ENCODE measurements around the gene GPR108. TPM values are rescaled to one million over a fixed set of nuclear protein-coding genes. Genes with fewer than 3 reads are reported as not detected.

GPR108 gene
- total and polyA plus RNA-seq, 2 of the 8 experiments (the other 6 are each of a cell fraction or from before 2014, with no cell fraction given) = 34.9 to 46.0 TPM

GRCh38 chr19:6765738-6766356, 28.5 kb upstream of the GPR108 start:
- H3K79me2 ChIP-seq (ENCODE audit: control insufficient read depth in 1 of 2, insufficient read depth in 2 of 2, low read length in 2 of 2) = peaks cover 0 to 7% of the 10 kb centered on the region in 2 experiments; a peak in 2 of 4 replicates
- peak overlapping the region; percentile 81 for H2BK120ac ChIP-seq (replicated peaks; ENCODE audit: low read depth, low read length)
- ChIA-PET POLR2A (ENCODE audit: partially characterized antibody) (interaction anchor here (1.2 to 5.7 kb wide), 6 partner anchors 9 to 47 kb away, joined by 3 to 53 read pairs (median 8); partner anchors contain the start of genes GPR108 and TRIP10), CTCF (ENCODE audit: partially characterized antibody) (interaction anchor here (1.1 to 1.6 kb wide), 4 partner anchors 27 to 98 kb away, joined by 3 to 4 read pairs (median 4); no protein-coding TSS in a partner anchor)
- peak overlapping the region; percentile 76 for H4K91ac ChIP-seq (replicated peaks; ENCODE audit: insufficient read length, low read length)
- peak overlapping the region; percentile 96 for H2BK5ac ChIP-seq (ENCODE audit: low read depth, low read length)
- peak overlapping the region in 3 of 4 experiments; percentile 59 to 72 (median 60); a peak in 6 of 7 replicates for H3K9ac ChIP-seq (replicated peaks in 1 of 4; ENCODE audit: extremely low read depth in 1 of 4, low read depth in 3 of 4, low read length in 3 of 4)
- peak overlapping the region; percentile 87; the same call in 1 of the 2 replicates for H2AK5ac ChIP-seq (ENCODE audit: low read depth, low read length)
- peak overlapping the region; percentile 57 for H3K27ac ChIP-seq (ENCODE audit: low read depth, low read length)
- peak overlapping the region; percentile 75 for H3K4ac ChIP-seq (replicated peaks; ENCODE audit: insufficient read length, low read depth, low read length)
- H4K8ac ChIP-seq (ENCODE audit: extremely low read depth, insufficient read depth, low read length) = no peak overlapping the region; the same call in 1 of the 2 replicates
- 13% methylated on average over 7 of the region's 8 CpGs; no CpG with 5 or more reads in 1 of the 2 experiments for WGBS, 2 experiments (ENCODE audit: extremely low coverage in 1 of 2, insufficient coverage in 1 of 2, insufficient read length in 1 of 2, insufficient replicate concordance in 2 of 2, low coverage in 1 of 2, low lambda C conversion rate in 2 of 2, missing lambda C conversion rate in 1 of 2)
- H2BK12ac ChIP-seq (ENCODE audit: low read depth, low read length) = peak overlapping the region; percentile 100; the same call in 1 of the 2 replicates
- H3K23me2 ChIP-seq (ENCODE audit: low read depth, low read length) = peaks cover 15% of the 10 kb centered on the region
- H2BK20ac ChIP-seq (ENCODE audit: low read length) = no peak overlapping the region
- no peak overlapping the region for H3K14ac ChIP-seq (ENCODE audit: insufficient read length)
- peak overlapping the region; percentile 50; the same call in 1 of the 2 replicates for H2BK15ac ChIP-seq (ENCODE audit: low read length)
- no peak overlapping the region for H2AFZ ChIP-seq (ENCODE audit: low read length)
- H3K27me3 ChIP-seq (replicated peaks in 1 of 4; ENCODE audit: control insufficient read depth in 3 of 4, extremely low read depth in 1 of 4, insufficient read depth in 3 of 4, low read length in 3 of 4) = no peaks in the 10 kb centered on the region
- H3K23ac ChIP-seq (ENCODE audit: insufficient read length) = no peak overlapping the region
- no peak overlapping the region for H4K5ac ChIP-seq (ENCODE audit: insufficient read length, low read depth, low read length)
- no peak overlapping the region for H3K56ac ChIP-seq (replicated peaks; ENCODE audit: insufficient read length, low read depth, low read length)
- H3K18ac ChIP-seq (ENCODE audit: extremely low read depth, low read length) = peak overlapping the region; percentile 92
- peaks cover 0 to 5% (median 2%) of the 10 kb centered on the region in 4 experiments; a peak in 2 of 8 replicates for H3K36me3 ChIP-seq (ENCODE audit: control insufficient read depth in 2 of 4, insufficient read depth in 4 of 4, low read length in 3 of 4)
- peaks cover 0 to 7% of the 10 kb centered on the region in 2 experiments; a peak in 2 of 4 replicates for H3K9me3 ChIP-seq (ENCODE audit: insufficient read depth in 2 of 2, low read depth in 1 of 2, low read length in 1 of 2)
- DNase-seq (ENCODE audit: low read depth in 1 of 2, low spot score in 2 of 2) = peak; percentile 80 to 88
- H3K4me1 ChIP-seq (replicated peaks in 1 of 4; ENCODE audit: control insufficient read depth in 3 of 4, insufficient read depth in 4 of 4, low read length in 3 of 4) = peaks cover 0 to 6% (median 5%) of the 10 kb centered on the region in 4 experiments; a peak in 5 of 7 replicates
- no peaks in the 10 kb centered on the region for H4K20me1 ChIP-seq (replicated peaks in 1 of 2; ENCODE audit: control insufficient read depth in 1 of 2, insufficient read depth in 2 of 2, low read length in 2 of 2)
- H3K4me3 ChIP-seq (ENCODE audit: extremely low read depth in 1 of 4, insufficient read depth in 2 of 4, low read depth in 3 of 4, low read length in 4 of 4) = peak overlapping the region; percentile 61 to 84 (median 83); a peak in 7 of 8 replicates
- FAIRE-seq = peak; percentile 60
- peaks cover 10% of the 10 kb centered on the region for H3K79me1 ChIP-seq (ENCODE audit: low read depth, low read length)
- peak overlapping the region; percentile 87 to 99 for H3K4me2 ChIP-seq (ENCODE audit: insufficient read depth in 1 of 2, low read depth in 2 of 2, low read length in 2 of 2)
- TF ChIP-seq SAP30 (IDR thresholded peaks at IDR 0.05; ENCODE audit: insufficient read depth, insufficient replicate concordance, low read length) (no peak), EGR1 (IDR thresholded peaks at IDR 0.05; ENCODE audit: borderline replicate concordance, low read depth, low read length) (no peak), CEBPB (IDR thresholded peaks at IDR 0.05; ENCODE audit: low read depth, low read length) (peak; percentile 58), KDM4A (IDR thresholded peaks at IDR 0.05; ENCODE audit: low read depth, low read length, severe bottlenecking) (no peak), JUND (IDR thresholded peaks at IDR 0.05; ENCODE audit: low read length) (peak; percentile 98), FOSL1 (IDR thresholded peaks at IDR 0.05; ENCODE audit: insufficient read depth, low read depth, low read length) (no peak), POLR2AphosphoS5 (IDR thresholded peaks at IDR 0.05; ENCODE audit: low read depth, low read length) (peak; percentile 80), KDM5A (IDR thresholded peaks at IDR 0.05; ENCODE audit: low read length) (no peak), CBX8 (IDR thresholded peaks at IDR 0.05; ENCODE audit: borderline replicate concordance, low read depth, low read length) (no peak), SRF (IDR thresholded peaks at IDR 0.05; ENCODE audit: low read depth, low read length) (no peak), CTBP2 (IDR thresholded peaks at IDR 0.05; ENCODE audit: borderline replicate concordance, insufficient read depth, insufficient read length, low read length) (peak; percentile 47), GABPA (IDR thresholded peaks at IDR 0.05; ENCODE audit: borderline replicate concordance, insufficient read depth, low read length) (no peak)
